AG10803 (cell line): ENCODE results near the gene MS4A4E.

ENCODE experiments used
- DNase-seq: peaks from one replicate; pipeline ENCODE4 v3.0.0; 2010; ENCODE audit warnings: low read depth
- H3K4me3 ChIP-seq: 2 replicates; pipeline ENCODE4 v1.5.1; 2011; ENCODE audit warnings: mild to moderate bottlenecking, low read length, control low read depth
- TF ChIP-seq, protein P1 (sequence below): conservative IDR thresholded peaks from 2 replicates; pipeline ENCODE4 v1.5.1; 2011; ENCODE audit warnings: mild to moderate bottlenecking, low read length, control low read depth, inconsistent platforms

Gene MS4A4E

DNA sequence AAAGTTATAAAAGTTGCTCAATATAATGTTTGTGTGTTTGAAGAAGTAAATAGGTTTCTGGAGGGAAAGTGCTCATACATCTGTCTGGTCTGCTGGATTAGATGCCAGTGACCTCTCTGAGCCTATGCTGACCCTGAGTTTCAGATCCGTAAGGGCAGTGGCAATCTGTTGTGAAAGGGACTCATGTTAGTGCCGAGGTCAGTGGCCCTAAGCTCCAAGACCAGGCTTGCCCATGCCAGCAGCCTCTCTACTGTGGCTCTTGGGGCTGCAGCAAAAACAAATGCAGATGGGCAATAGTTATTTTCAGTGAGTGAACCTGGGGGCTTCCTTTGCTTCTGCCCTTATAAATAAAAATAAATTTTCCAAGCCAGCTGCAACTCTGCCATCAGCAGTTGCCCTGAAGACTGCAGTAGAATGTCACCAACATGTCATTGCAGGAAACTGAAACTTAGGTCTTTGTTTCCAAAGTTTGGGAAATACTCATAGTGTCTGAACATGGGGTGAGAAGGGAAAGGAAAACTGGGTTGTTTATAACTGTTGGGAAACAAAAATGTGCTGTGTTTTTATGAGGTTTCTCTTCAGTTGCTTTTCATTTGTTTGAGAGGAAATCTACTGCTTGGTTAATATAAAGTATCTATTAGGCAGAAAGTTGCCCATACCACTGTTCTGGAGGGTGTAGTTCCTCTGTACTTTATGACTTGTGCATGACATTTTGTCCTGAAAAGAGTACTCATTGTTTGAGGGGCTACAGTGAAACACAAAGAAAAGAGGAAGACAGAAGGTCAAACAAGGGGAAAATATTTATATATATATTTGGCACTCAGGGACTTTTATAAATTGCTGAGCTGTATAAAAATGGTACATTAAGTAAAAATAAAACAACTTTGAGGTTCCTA is 9.5 kb upstream of the MS4A4E start:
- TF ChIP-seq, protein P1, sequence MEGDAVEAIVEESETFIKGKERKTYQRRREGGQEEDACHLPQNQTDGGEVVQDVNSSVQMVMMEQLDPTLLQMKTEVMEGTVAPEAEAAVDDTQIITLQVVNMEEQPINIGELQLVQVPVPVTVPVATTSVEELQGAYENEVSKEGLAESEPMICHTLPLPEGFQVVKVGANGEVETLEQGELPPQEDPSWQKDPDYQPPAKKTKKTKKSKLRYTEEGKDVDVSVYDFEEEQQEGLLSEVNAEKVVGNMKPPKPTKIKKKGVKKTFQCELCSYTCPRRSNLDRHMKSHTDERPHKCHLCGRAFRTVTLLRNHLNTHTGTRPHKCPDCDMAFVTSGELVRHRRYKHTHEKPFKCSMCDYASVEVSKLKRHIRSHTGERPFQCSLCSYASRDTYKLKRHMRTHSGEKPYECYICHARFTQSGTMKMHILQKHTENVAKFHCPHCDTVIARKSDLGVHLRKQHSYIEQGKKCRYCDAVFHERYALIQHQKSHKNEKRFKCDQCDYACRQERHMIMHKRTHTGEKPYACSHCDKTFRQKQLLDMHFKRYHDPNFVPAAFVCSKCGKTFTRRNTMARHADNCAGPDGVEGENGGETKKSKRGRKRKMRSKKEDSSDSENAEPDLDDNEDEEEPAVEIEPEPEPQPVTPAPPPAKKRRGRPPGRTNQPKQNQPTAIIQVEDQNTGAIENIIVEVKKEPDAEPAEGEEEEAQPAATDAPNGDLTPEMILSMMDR, result no peak
- no peak for DNase-seq
- no peak overlapping the region for H3K4me3 ChIP-seq

DNA sequence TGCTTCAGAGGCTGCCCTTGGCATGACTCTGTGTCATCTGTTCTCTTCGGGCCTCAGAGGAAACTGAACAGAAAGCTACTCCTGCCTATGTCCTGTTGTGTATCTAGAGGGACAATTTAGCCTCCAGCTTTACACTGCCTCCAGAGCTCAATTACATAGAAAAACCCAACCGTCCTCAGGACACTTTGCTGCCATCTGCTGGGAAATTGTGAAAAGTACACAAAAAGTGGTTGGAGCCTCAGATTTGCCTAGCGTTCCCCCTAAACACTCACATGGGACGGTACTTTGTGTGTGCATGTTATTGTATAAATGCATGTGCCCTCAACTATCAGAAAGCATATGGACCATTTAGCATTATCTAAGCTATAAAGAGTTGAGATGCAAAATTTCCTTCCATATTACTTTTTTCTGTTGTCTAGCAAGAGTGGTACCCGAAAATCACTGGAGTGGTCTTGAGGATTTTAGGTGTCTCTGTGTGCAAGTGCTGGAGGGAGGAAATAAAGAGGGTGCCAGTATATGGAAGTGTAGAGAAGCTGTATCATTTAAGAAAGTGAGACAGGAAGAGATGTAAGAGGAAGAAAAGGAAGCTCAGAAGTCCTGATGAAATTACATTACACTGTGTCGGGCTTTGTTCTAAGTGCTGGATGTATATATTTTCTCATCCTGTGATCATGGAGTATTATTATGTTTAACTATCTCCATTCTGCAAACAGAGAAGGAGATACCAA is 8.7 kb upstream of the MS4A4E start:
- TF ChIP-seq, protein P1, result peak; percentile 51
- DNase-seq, result peak; percentile 6
- H3K4me3 ChIP-seq, result no peak overlapping the region

DNA sequence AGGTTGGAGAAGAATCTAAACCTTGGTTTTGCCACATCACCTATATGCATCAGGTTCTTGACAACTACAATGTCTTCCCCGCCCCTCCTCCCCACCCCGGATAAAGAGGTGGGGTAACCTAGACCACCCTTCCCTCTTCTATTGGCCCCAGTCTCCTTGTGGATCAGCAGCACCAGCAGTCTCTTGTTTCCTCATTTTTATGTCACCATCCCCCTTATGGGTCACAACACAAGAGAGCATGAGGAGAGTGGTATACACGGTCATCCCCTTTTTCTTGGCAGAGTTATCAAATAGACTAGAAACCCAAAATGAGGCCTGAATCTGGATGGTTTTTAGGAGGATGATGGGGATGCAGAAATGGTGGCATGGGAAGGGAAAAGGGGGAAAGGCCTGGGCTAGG is 1.2 kb downstream of the MS4A4E start:
- no peak overlapping the region for H3K4me3 ChIP-seq
- TF ChIP-seq, protein P1, result no peak
- no peak for DNase-seq

DNA sequence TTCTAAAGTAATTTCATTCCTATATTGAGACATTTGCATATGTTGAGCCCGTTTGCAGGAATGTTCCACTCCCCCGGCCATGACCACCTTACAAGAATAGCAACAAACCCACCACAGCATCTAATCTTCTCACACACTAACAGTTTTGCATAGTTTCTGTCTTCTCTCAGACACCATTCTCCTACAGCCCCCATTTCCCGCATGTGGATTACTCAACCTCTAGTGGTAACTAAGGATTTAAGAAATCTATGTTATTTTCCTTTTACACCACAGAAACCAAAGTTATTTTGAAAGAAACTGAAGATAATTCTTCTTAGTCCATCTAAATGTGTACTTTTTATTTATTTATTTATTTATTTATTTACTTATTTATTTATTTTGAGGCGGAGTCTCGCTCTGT is 2.3 kb downstream of the MS4A4E start:
- H3K4me3 ChIP-seq, result no peak overlapping the region
- TF ChIP-seq, protein P1, result no peak
- no peak for DNase-seq

DNA sequence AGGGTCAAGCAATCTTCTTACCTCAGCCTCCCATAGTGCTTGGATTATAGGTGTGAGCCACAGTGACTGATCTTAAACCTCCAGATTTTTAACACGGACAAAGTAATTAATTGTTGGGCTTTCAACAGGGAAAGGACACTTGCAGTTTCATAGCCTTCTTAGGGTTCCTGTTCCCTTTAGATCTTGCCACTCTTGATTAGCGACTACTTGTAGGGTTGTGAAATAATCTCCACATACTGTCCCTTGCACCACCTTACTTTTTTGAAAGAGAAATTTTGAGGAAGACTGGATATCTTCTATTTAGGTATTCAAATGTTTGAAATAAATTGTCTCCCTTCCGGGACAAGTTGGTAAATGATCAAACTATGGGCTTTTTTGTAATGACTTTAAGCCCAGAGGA is 7.6 kb downstream of the MS4A4E start:
- TF ChIP-seq, protein P1, result no peak
- no peak for DNase-seq
- no peak overlapping the region for H3K4me3 ChIP-seq

DNA sequence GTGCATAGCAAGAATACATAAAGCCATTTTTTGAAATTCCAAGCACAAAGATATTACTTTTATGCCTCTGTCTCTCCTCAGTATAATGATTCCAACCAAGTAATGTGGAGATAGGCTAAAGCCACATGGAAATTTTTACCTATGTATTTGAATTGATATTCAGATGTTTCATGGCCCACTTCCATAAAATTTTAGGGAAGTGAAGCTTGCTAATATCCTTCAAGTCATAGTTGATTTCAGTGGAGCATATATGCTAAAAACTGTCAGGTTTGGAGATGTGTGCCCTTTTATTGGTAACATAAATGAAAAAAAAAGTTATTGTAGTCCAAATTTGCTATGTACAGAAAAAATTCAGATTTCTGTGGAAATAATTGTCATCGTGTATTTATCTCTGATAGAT is 12.3 kb downstream of the MS4A4E start:
- no peak for DNase-seq
- TF ChIP-seq, protein P1, result no peak

More for the DNA sequence above, 12.3 kb downstream of the MS4A4E start:
- H3K4me3 ChIP-seq, result no peak overlapping the region
